ENCODE results near the gene VEZT.

GRCh38 chr12:95282266-95282665, 64.7 kb downstream of the VEZT start:
- no peak for TF ChIP-seq POLR2AphosphoS5 (IDR thresholded peaks at IDR 0.05; ENCODE audit: low read depth, low read length)
- TF ChIP-seq TAF1 (IDR thresholded peaks at IDR 0.05; ENCODE audit: borderline replicate concordance, insufficient read depth, low read length), result no peak
- no peak for TF ChIP-seq FOXP2 (optimal IDR thresholded peaks at IDR 0.05; ENCODE audit: borderline replicate concordance, extremely low read depth, extremely low read length, insufficient read depth)
- TF ChIP-seq SIN3A (IDR thresholded peaks at IDR 0.05; ENCODE audit: borderline replicate concordance, insufficient read depth, low read length), result no peak
- no peak for TF ChIP-seq REST (IDR thresholded peaks at IDR 0.05; ENCODE audit: insufficient read depth in 1 of 2, low read depth in 2 of 2, low read length in 2 of 2)

All from PFSK-1 (cell line).